Ovary (tissue), 9 donors: Measurements from ENCODE around the gene WIPF1. TPM values are rescaled to one million over a fixed set of nuclear protein-coding genes. Genes with fewer than 3 reads are reported as not detected.

Experiments used
- DNase-seq, 5 donors: peaks; one replicate each; pipeline ENCODE4 v3.0.0-alpha.2; 2019 to 2020
- H3K27ac ChIP-seq, 2 donors: fragments of 200-600 bp; one replicate each; pipeline versions ENCODE4 v1.5.1 to v1.8.0; 2019 to 2022
- H3K27me3 ChIP-seq: fragments of 200-600 bp; one replicate; pipeline ENCODE4 v1.8.0; 2022
- H3K36me3 ChIP-seq: fragments of 200-600 bp; sonication (generic); one replicate; pipeline ENCODE4 v1.5.1; 2019
- H3K4me1 ChIP-seq: one replicate; pipeline ENCODE4 v1.8.1; 2013; ENCODE audit warnings: mild to moderate bottlenecking, moderate library complexity; ENCODE audit not compliant: insufficient read depth
- H3K4me3 ChIP-seq: fragments of 200-600 bp; sonication (generic); one replicate; pipeline ENCODE4 v1.5.1; 2017
- H3K9me3 ChIP-seq, 2 donors: fragments of 200-600 bp in 1 of 2; sonication (generic) in 1 of 2; one replicate each; pipeline versions ENCODE4 v1.5.1 to v1.8.1; 2013 to 2019; ENCODE audit warnings: mild to moderate bottlenecking in 1 of 2, moderate library complexity in 1 of 2
- CTCF ChIP-seq, 3 donors: fragments of 450-650 bp in 2 of 3; fragments of 200-600 bp in 1 of 3; IDR thresholded peaks; one replicate each; pipeline versions ENCODE4 v1.5.1 to v1.8.0; 2016 to 2022; ENCODE audit warnings: antibody characterized with exemption in 3 of 3, mild to moderate bottlenecking in 1 of 3
- EP300 ChIP-seq: sonication (generic); formaldehyde crosslinking; IDR thresholded peaks from one replicate; pipeline ENCODE4 v1.6.1; 2017; ENCODE audit warnings: antibody characterized with exemption
- POLR2A ChIP-seq: fragments of 450-650 bp; IDR thresholded peaks from one replicate; pipeline ENCODE4 v1.6.1; 2017; ENCODE audit warnings: antibody characterized with exemption, mild to moderate bottlenecking, moderate library complexity
- WGBS, 3 donors: extraction: QIAGEN DNeasy Blood & Tissue Kit in 1 of 3; methylation state at CpG; one replicate each; pipeline versions ENCODE4 v1.1.5 to v1.1.7; 2013 to 2017; 5-methylcytosine and 5-hydroxymethylcytosine counted together
- intact Hi-C, 4 donors: fragments of 100-400 bp; cut with DNase I; formaldehyde crosslinking; loops; one replicate each; pipeline versions ENCODE4 v1.11.0 to v1.15.1; 2022 to 2023
- polyA plus RNA-seq, 2 donors: library from polyadenylated mRNA; stranded (reverse); fragments of 200-250 nt in 1 of 2; fragments of 350-450 nt in 1 of 2; fragmentation: Illumina TruSeq in 1 of 2; extraction: RNeasy Lipid Tissue Mini Kit (QIAGEN cat#74804) in 1 of 2; gene quantifications; one replicate each; pipeline ENCODE4 v1.2.3, GENCODE V29; 2013 to 2014
- total RNA-seq, 7 donors: library from RNA; depleted of rRNA in 2 of 7; stranded (reverse); fragments of >200 nt in 2 of 7; fragmentation: NEBNext Ultra II Directional in 3 of 7; extraction: Animal tissue kit (Norgen Biotek cat#: 25700) in 3 of 7; gene quantifications; one replicate each; pipeline versions ENCODE4 v1.1.0 to v1.2.4, GENCODE V29; 2016 to 2023
- donor health status: DM: no; HTN: no; CAD: no; lungs with moderate emphysema.
- donor health status: DM: no; HTN: no; CAD: no.
- donor health status: Bipolar disorder and iron deficiency.
- donor health status: DM: yes; HTN: yes; CAD: no.
- donor health status: DM: no; HTN: no; CAD: no.
- donor health status: DM: yes; HTN: yes; CAD: no.

The WIPF1 gene
- total and polyA plus RNA-seq, 9 donors, result 9.7 to 42.6 (median 24.4) TPM

GRCh38 chr2:174627216-174627615 lies 29.6 kb upstream of the WIPF1 start:
- intact Hi-C loops, result no loop called here
- Histone ChIP-seq H3K27ac (no peak overlapping the region), H3K9me3 (no peaks in the 10 kb centered on the region), H3K4me1 (no peaks in the 10 kb centered on the region), H3K4me3 (no peak overlapping the region), H3K27me3 (no peaks in the 10 kb centered on the region), H3K36me3 (no peaks in the 10 kb centered on the region)
- no peak for DNase-seq
- TF ChIP-seq CTCF (IDR thresholded peaks at IDR 0.05), result no peak
- TF ChIP-seq EP300, result no peak
- no peak for TF ChIP-seq POLR2A

- no peak for DNase-seq
- H3K9me3 ChIP-seq, result no peaks in the 10 kb centered on the region
- H3K27ac ChIP-seq, result no peak overlapping the region
- WGBS, 3 donors, result 85 to 95% (median 90%) methylated on average over 7 of the region's 7 CpGs
- H3K4me3 ChIP-seq, result no peak overlapping the region
- H3K4me1 ChIP-seq, result no peaks in the 10 kb centered on the region
- H3K36me3 ChIP-seq, result no peaks in the 10 kb centered on the region
- TF ChIP-seq POLR2A, result no peak
- TF ChIP-seq EP300, result no peak
- TF ChIP-seq CTCF (IDR thresholded peaks at IDR 0.05), result no peak
- H3K27me3 ChIP-seq, result no peaks in the 10 kb centered on the region
- intact Hi-C loops, result no loop called here
These were observed 27.4 kb upstream of the WIPF1 start for GRCh38 chr2:174624895-174625430.

GRCh38 chr2:174623690-174624089 lies 26.1 kb upstream of the WIPF1 start:
- intact Hi-C loops, result no loop called here
- no peaks in the 10 kb centered on the region for H3K27me3 ChIP-seq
- no peaks in the 10 kb centered on the region for H3K4me1 ChIP-seq
- no peak overlapping the region for H3K27ac ChIP-seq
- H3K4me3 ChIP-seq, result no peak overlapping the region
- no peaks in the 10 kb centered on the region for H3K9me3 ChIP-seq
- no peak for DNase-seq
- no peaks in the 10 kb centered on the region for H3K36me3 ChIP-seq
- TF ChIP-seq CTCF (IDR thresholded peaks at IDR 0.05) (no peak), EP300 (no peak), POLR2A (no peak)

GRCh38 chr2:174623106-174623637 lies 25.6 kb upstream of the WIPF1 start:
- no peak for TF ChIP-seq EP300
- TF ChIP-seq POLR2A, result no peak
- TF ChIP-seq CTCF (IDR thresholded peaks at IDR 0.05), result no peak
- no peak overlapping the region for H3K27ac ChIP-seq
- 72 to 88% (median 85%) methylated on average over 2 of the region's 2 CpGs for WGBS, 3 donors
- no peaks in the 10 kb centered on the region for H3K36me3 ChIP-seq
- no peaks in the 10 kb centered on the region for H3K27me3 ChIP-seq
- no peak for DNase-seq
- no peaks in the 10 kb centered on the region for H3K4me1 ChIP-seq
- intact Hi-C loops, result no loop called here
- no peak overlapping the region for H3K4me3 ChIP-seq
- H3K9me3 ChIP-seq, result no peaks in the 10 kb centered on the region
